ENCODE measurements around the gene IQSEC1.

Gene IQSEC1

GRCh38 chr3:13047296-13048165 lies 25.7 kb downstream of the IQSEC1 start:
- H3K9me3 ChIP-seq (ENCODE audit: control insufficient read depth in 1 of 2, low read length in 2 of 2) = no peaks in the 10 kb centered on the region
- no peak overlapping the region for H3K9ac ChIP-seq (ENCODE audit: low read depth in 1 of 2, low read length in 2 of 2)
- peaks cover 4 to 5% of the 10 kb centered on the region in 2 donors for H3K4me1 ChIP-seq (ENCODE audit: control insufficient read depth in 1 of 2, insufficient read depth in 2 of 2, low read length in 2 of 2)
- H3K4me3 ChIP-seq (ENCODE audit: low read depth in 1 of 2, low read length in 2 of 2) = no peak overlapping the region
- no peaks in the 10 kb centered on the region for H3K27me3 ChIP-seq (ENCODE audit: control insufficient read depth in 1 of 2, insufficient read depth in 2 of 2, low read length in 2 of 2)
- H3K36me3 ChIP-seq (ENCODE audit: control insufficient read depth in 1 of 2, insufficient read depth in 2 of 2, low read length in 2 of 2) = no peaks in the 10 kb centered on the region
- no peak overlapping the region for H3K27ac ChIP-seq (ENCODE audit: low read depth, low read length)

GRCh38 chr3:13046569-13047274 lies 26.5 kb downstream of the IQSEC1 start:
- Histone ChIP-seq H3K9me3 (ENCODE audit: control insufficient read depth in 1 of 2, low read length in 2 of 2) (no peaks in the 10 kb centered on the region), H3K4me1 (ENCODE audit: control insufficient read depth in 1 of 2, insufficient read depth in 2 of 2, low read length in 2 of 2) (peaks cover 4 to 5% of the 10 kb centered on the region in 2 donors), H3K27ac (ENCODE audit: low read depth, low read length) (no peak overlapping the region), H3K4me3 (ENCODE audit: low read depth in 1 of 2, low read length in 2 of 2) (no peak overlapping the region), H3K27me3 (ENCODE audit: control insufficient read depth in 1 of 2, insufficient read depth in 2 of 2, low read length in 2 of 2) (no peaks in the 10 kb centered on the region), H3K9ac (ENCODE audit: low read depth in 1 of 2, low read length in 2 of 2) (no peak overlapping the region), H3K36me3 (ENCODE audit: control insufficient read depth in 1 of 2, insufficient read depth in 2 of 2, low read length in 2 of 2) (no peaks in the 10 kb centered on the region)

- no peak overlapping the region for H3K27ac ChIP-seq (ENCODE audit: low read depth, low read length)
- H3K4me3 ChIP-seq (ENCODE audit: low read depth in 1 of 2, low read length in 2 of 2) = no peak overlapping the region
- no peaks in the 10 kb centered on the region for H3K36me3 ChIP-seq (ENCODE audit: control insufficient read depth in 1 of 2, insufficient read depth in 2 of 2, low read length in 2 of 2)
- no peaks in the 10 kb centered on the region for H3K9me3 ChIP-seq (ENCODE audit: control insufficient read depth in 1 of 2, low read length in 2 of 2)
- H3K9ac ChIP-seq (ENCODE audit: low read depth in 1 of 2, low read length in 2 of 2) = no peak overlapping the region
- peaks cover 4 to 5% of the 10 kb centered on the region in 2 donors for H3K4me1 ChIP-seq (ENCODE audit: control insufficient read depth in 1 of 2, insufficient read depth in 2 of 2, low read length in 2 of 2)
- H3K27me3 ChIP-seq (ENCODE audit: control insufficient read depth in 1 of 2, insufficient read depth in 2 of 2, low read length in 2 of 2) = no peaks in the 10 kb centered on the region
Observed at GRCh38 chr3:13045904-13046568, 27.2 kb downstream of the IQSEC1 start.

- H3K36me3 ChIP-seq (ENCODE audit: control insufficient read depth in 1 of 2, insufficient read depth in 2 of 2, low read length in 2 of 2) = no peaks in the 10 kb centered on the region
- H3K4me1 ChIP-seq (ENCODE audit: control insufficient read depth in 1 of 2, insufficient read depth in 2 of 2, low read length in 2 of 2) = peaks cover 4 to 5% of the 10 kb centered on the region in 2 donors
- no peak overlapping the region for H3K27ac ChIP-seq (ENCODE audit: low read depth, low read length)
- H3K9me3 ChIP-seq (ENCODE audit: control insufficient read depth in 1 of 2, low read length in 2 of 2) = no peaks in the 10 kb centered on the region
- H3K9ac ChIP-seq (ENCODE audit: low read depth in 1 of 2, low read length in 2 of 2) = no peak overlapping the region
- H3K4me3 ChIP-seq (ENCODE audit: low read depth in 1 of 2, low read length in 2 of 2) = no peak overlapping the region
- H3K27me3 ChIP-seq (ENCODE audit: control insufficient read depth in 1 of 2, insufficient read depth in 2 of 2, low read length in 2 of 2) = no peaks in the 10 kb centered on the region
Observed at GRCh38 chr3:13045241-13045903, 27.9 kb downstream of the IQSEC1 start.

- Histone ChIP-seq H3K36me3 (ENCODE audit: control insufficient read depth in 1 of 2, insufficient read depth in 2 of 2, low read length in 2 of 2) (no peaks in the 10 kb centered on the region), H3K4me3 (ENCODE audit: low read depth in 1 of 2, low read length in 2 of 2) (no peak overlapping the region), H3K9me3 (ENCODE audit: control insufficient read depth in 1 of 2, low read length in 2 of 2) (no peaks in the 10 kb centered on the region), H3K27me3 (ENCODE audit: control insufficient read depth in 1 of 2, insufficient read depth in 2 of 2, low read length in 2 of 2) (no peaks in the 10 kb centered on the region), H3K9ac (ENCODE audit: low read depth in 1 of 2, low read length in 2 of 2) (no peak overlapping the region), H3K27ac (ENCODE audit: low read depth, low read length) (no peak overlapping the region), H3K4me1 (ENCODE audit: control insufficient read depth in 1 of 2, insufficient read depth in 2 of 2, low read length in 2 of 2) (peaks cover 4 to 5% of the 10 kb centered on the region in 2 donors)
Observed at GRCh38 chr3:13044496-13045240, 28.6 kb downstream of the IQSEC1 start.

- Histone ChIP-seq H3K27ac (ENCODE audit: low read depth, low read length) (no peak overlapping the region), H3K9ac (ENCODE audit: low read depth in 1 of 2, low read length in 2 of 2) (no peak overlapping the region), H3K4me3 (ENCODE audit: low read depth in 1 of 2, low read length in 2 of 2) (no peak overlapping the region), H3K4me1 (ENCODE audit: control insufficient read depth in 1 of 2, insufficient read depth in 2 of 2, low read length in 2 of 2) (peaks cover 4 to 5% of the 10 kb centered on the region in 2 donors), H3K36me3 (ENCODE audit: control insufficient read depth in 1 of 2, insufficient read depth in 2 of 2, low read length in 2 of 2) (no peaks in the 10 kb centered on the region), H3K27me3 (ENCODE audit: control insufficient read depth in 1 of 2, insufficient read depth in 2 of 2, low read length in 2 of 2) (no peaks in the 10 kb centered on the region), H3K9me3 (ENCODE audit: control insufficient read depth in 1 of 2, low read length in 2 of 2) (no peaks in the 10 kb centered on the region)
Observed at GRCh38 chr3:13043656-13044055, 29.6 kb downstream of the IQSEC1 start.

GRCh38 chr3:13042715-13043271 lies 30.4 kb downstream of the IQSEC1 start:
- H3K4me1 ChIP-seq (ENCODE audit: control insufficient read depth in 1 of 2, insufficient read depth in 2 of 2, low read length in 2 of 2) = peaks cover 4 to 5% of the 10 kb centered on the region in 2 donors
- no peaks in the 10 kb centered on the region for H3K36me3 ChIP-seq (ENCODE audit: control insufficient read depth in 1 of 2, insufficient read depth in 2 of 2, low read length in 2 of 2)
- H3K9ac ChIP-seq (ENCODE audit: low read depth in 1 of 2, low read length in 2 of 2) = no peak overlapping the region
- H3K27ac ChIP-seq (ENCODE audit: low read depth, low read length) = no peak overlapping the region
- H3K9me3 ChIP-seq (ENCODE audit: control insufficient read depth in 1 of 2, low read length in 2 of 2) = no peaks in the 10 kb centered on the region
- H3K27me3 ChIP-seq (ENCODE audit: control insufficient read depth in 1 of 2, insufficient read depth in 2 of 2, low read length in 2 of 2) = no peaks in the 10 kb centered on the region
- no peak overlapping the region for H3K4me3 ChIP-seq (ENCODE audit: low read depth in 1 of 2, low read length in 2 of 2)

- Histone ChIP-seq H3K27ac (ENCODE audit: low read depth, low read length) (no peak overlapping the region), H3K9ac (ENCODE audit: low read depth in 1 of 2, low read length in 2 of 2) (no peak overlapping the region), H3K9me3 (ENCODE audit: control insufficient read depth in 1 of 2, low read length in 2 of 2) (no peaks in the 10 kb centered on the region), H3K4me3 (ENCODE audit: low read depth in 1 of 2, low read length in 2 of 2) (no peak overlapping the region), H3K27me3 (ENCODE audit: control insufficient read depth in 1 of 2, insufficient read depth in 2 of 2, low read length in 2 of 2) (no peaks in the 10 kb centered on the region), H3K4me1 (ENCODE audit: control insufficient read depth in 1 of 2, insufficient read depth in 2 of 2, low read length in 2 of 2) (peaks cover 4 to 5% of the 10 kb centered on the region in 2 donors), H3K36me3 (ENCODE audit: control insufficient read depth in 1 of 2, insufficient read depth in 2 of 2, low read length in 2 of 2) (no peaks in the 10 kb centered on the region)
Observed at GRCh38 chr3:13042127-13042701, 31.0 kb downstream of the IQSEC1 start.
